ENCODE measurements around the gene DOCK3. TPM values are rescaled to one million over a fixed set of nuclear protein-coding genes. Genes with fewer than 3 reads are reported as not detected.
"Not testable (repeated sequence)": the region's sequence is repeated elsewhere in the genome, so short reads cannot be mapped to it uniquely, and the experiment has no call there.

Gene DOCK3
- total RNA-seq, 2 experiments from 2014 or later, result 2.5 to 2.6 TPM

DNA sequence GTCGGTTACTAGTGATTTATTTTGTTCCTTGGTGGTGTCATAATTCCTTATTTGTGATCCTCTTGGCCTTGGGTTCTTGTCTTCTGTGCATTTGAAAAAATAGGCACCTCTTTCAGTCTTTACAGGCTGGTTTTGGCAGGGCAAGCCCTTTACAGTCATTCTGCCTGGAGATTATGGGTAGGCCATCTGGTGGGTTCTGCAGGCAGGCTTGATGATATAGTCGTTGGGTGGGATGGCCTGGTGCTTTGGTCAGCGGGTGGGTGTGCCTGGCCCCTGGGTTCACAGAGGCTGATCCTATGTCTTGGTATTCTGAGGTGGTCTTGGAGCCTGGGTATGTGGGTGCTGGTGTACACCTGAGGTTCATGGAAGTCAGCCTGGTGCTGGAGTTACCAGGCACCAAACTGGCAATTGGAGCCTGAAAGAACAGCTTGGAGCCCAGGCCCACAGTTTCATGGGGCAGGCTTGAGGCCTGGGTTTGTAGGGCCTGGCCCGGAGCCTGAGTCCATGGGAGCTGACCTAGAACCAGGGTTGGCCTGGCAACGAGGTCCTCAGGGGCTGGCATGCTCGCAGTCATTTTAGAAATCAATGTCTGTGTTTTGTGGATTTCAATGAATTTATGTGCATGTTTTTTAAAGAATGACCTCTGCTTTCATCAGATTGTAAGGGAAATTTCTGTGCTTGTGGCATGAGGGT lies 63.3 kb downstream of the DOCK3 start:
- Mint-ChIP-seq H3K9me3 (ENCODE audit: low read depth) (peaks cover 7% of the 10 kb centered on the region), H3K27ac (no peak overlapping the region), H3K4me3 (no peak overlapping the region), H3K4me1 (no peaks in the 10 kb centered on the region), H3K27me3 (no peaks in the 10 kb centered on the region), H3K36me3 (ENCODE audit: low read depth) (no peaks in the 10 kb centered on the region)
- intact Hi-C loops (cut with DNase I, micrococcal nuclease), result no loop called here
- POLR2A ChIA-PET, result no interaction called here
- ATAC-seq (no peak), DNase-seq (no peak)
- CTCF ChIA-PET, result no interaction called here

DNA sequence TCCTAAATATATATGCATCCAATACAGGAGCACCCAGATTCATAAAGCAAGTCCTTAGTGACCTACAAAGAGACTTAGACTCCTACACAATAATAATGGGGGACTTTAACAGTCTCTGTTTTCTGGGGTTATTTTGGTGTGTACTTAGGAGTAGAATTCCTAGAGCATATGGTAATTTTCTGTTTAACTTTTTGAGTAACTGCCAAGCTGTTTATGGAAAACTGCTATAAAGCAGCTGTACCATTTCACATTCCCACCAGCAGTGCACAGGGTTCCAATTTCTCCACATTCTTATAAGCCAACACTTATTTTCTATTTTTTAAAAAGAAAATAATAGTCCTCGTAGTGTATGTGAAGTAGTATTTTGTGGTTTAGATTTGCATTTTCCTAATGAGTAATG lies 68.9 kb downstream of the DOCK3 start:
- H3K36me3 Mint-ChIP-seq (ENCODE audit: low read depth), result no peaks in the 10 kb centered on the region
- ChIA-PET CTCF (interaction anchor here (0.6 to 0.7 kb wide), 3 partner anchors 77 to 498 kb away, joined by 3 read pairs; no protein-coding TSS in a partner anchor), POLR2A (no interaction called here)
- DNase-seq (no peak), ATAC-seq (no peak)
- no peak overlapping the region for H3K4me3 Mint-ChIP-seq
- no peaks in the 10 kb centered on the region for H3K4me1 Mint-ChIP-seq
- intact Hi-C loops (cut with DNase I, micrococcal nuclease), result no loop called here
- H3K9me3 Mint-ChIP-seq (ENCODE audit: low read depth), result no peaks in the 10 kb centered on the region
- H3K27ac Mint-ChIP-seq, result no peak overlapping the region
- peaks cover 2% of the 10 kb centered on the region for H3K27me3 Mint-ChIP-seq

DNA sequence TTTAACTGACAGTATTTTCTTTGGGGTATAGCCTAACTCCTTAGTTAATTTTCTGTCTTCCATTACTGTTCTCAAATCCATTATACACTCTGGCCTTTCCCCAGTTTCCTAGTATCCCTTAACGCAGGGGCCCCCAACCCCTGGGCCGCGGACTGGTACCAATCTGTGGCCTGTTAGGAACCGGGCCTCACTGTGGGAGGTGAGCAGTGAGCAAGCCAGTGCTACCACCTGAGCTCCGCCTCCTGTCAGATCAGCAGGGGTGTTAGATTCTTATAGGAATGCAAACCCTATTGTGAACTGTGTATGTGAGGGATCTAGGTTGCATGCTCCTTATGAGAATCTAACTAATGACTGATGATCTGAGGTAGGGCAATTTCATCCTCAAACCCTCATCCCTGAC lies 75.1 kb downstream of the DOCK3 start:
- ChIA-PET POLR2A (no interaction called here), CTCF (interaction anchor here (0.6 kb wide), 1 partner anchor 371 kb away, joined by 3 read pairs; no protein-coding TSS in a partner anchor)
- no peak overlapping the region for H3K4me3 Mint-ChIP-seq
- H3K27ac Mint-ChIP-seq, result no peak overlapping the region
- intact Hi-C loops (cut with DNase I, micrococcal nuclease), result no loop called here
- no peak for DNase-seq
- H3K9me3 Mint-ChIP-seq (ENCODE audit: low read depth), result no peaks in the 10 kb centered on the region
- H3K36me3 Mint-ChIP-seq (ENCODE audit: low read depth), result no peaks in the 10 kb centered on the region
- H3K4me1 Mint-ChIP-seq, result no peaks in the 10 kb centered on the region
- no peak for ATAC-seq
- peaks cover 2% of the 10 kb centered on the region for H3K27me3 Mint-ChIP-seq

DNA sequence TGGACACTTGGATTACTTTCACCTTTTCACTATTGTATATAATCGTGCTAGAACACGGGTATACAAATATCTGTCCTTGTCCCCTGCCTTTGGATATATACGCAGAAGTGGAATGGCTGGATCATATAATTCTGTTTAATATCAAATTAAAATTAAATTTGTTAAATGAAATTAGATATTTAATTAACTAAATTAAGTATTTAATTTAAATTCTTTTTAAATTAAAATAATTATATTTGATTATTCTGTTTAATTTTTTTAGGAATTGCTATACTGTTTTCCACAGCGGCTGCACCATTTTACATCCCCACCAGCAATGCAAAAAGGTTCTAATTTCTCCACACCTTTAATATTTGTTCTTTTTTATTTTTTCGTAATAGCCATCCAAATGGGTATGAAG lies 84.3 kb downstream of the DOCK3 start:
- ATAC-seq (no peak), DNase-seq (no peak)
- H3K4me3 Mint-ChIP-seq, result no peak overlapping the region
- no peaks in the 10 kb centered on the region for H3K9me3 Mint-ChIP-seq (ENCODE audit: low read depth)
- no peak overlapping the region for H3K27ac Mint-ChIP-seq
- intact Hi-C loops (cut with DNase I, micrococcal nuclease), result no loop called here
- ChIA-PET CTCF (no interaction called here), POLR2A (no interaction called here)
- H3K27me3 Mint-ChIP-seq, result peaks cover 5% of the 10 kb centered on the region
- no peaks in the 10 kb centered on the region for H3K4me1 Mint-ChIP-seq
- no peaks in the 10 kb centered on the region for H3K36me3 Mint-ChIP-seq (ENCODE audit: low read depth)

DNA sequence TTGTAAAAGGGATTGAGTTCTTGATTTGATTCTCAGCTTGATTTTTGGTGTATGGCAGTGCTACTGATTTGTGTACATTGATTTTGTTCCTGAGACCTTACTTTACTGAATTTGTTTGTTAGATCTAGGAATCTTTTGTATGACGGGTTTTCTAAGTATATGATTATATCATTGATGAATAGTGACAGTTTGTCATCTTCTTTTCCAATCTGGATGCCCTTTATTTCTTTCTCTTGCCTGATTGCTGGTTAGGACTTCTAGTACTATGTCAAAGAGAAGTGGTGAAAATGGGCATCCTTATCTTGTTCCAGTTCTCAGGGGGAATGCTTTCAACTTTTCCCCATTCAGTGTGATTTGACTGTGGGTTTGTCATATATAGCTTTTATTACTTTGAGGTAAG lies 103.0 kb downstream of the DOCK3 start:
- peaks cover 3% of the 10 kb centered on the region for H3K36me3 Mint-ChIP-seq (ENCODE audit: low read depth)
- ChIA-PET POLR2A (no interaction called here), CTCF (no interaction called here)
- DNase-seq (no peak), ATAC-seq (no peak)
- H3K9me3 Mint-ChIP-seq (ENCODE audit: low read depth), result peaks cover 7% of the 10 kb centered on the region
- intact Hi-C loops (cut with DNase I, micrococcal nuclease), result no loop called here
- H3K27ac Mint-ChIP-seq, result no peak overlapping the region
- H3K4me3 Mint-ChIP-seq, result no peak overlapping the region
- H3K27me3 Mint-ChIP-seq, result peaks cover 9% of the 10 kb centered on the region
- H3K4me1 Mint-ChIP-seq, result no peaks in the 10 kb centered on the region

DNA sequence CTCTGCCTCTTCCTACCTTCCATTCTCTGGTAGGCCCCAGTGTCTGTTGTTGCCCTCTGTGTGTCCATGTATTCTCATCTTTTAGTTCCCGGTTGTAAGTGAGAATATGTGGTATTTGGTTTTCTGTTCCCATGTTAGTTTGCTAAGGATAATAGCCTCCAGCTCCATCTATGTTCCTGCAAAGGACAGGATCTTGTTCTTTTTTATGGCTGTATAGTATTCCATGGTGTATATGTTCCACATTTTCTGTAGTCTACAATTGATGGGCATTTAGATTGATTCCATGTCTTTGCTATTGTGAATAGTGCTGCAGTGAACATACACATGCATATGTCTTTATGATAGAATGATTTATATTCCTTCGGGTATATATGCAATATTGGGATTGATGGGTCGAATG lies 107.0 kb downstream of the DOCK3 start:
- ATAC-seq; intact Hi-C loops (cut with DNase I, micrococcal nuclease); H3K27me3 Mint-ChIP-seq; DNase-seq; H3K4me3 Mint-ChIP-seq; POLR2A ChIA-PET; CTCF ChIA-PET; H3K36me3 Mint-ChIP-seq (ENCODE audit: low read depth); H3K4me1 Mint-ChIP-seq; H3K27ac Mint-ChIP-seq: not testable (repeated sequence)
- peaks cover 11% of the 10 kb centered on the region for H3K9me3 Mint-ChIP-seq (ENCODE audit: low read depth)

DNA sequence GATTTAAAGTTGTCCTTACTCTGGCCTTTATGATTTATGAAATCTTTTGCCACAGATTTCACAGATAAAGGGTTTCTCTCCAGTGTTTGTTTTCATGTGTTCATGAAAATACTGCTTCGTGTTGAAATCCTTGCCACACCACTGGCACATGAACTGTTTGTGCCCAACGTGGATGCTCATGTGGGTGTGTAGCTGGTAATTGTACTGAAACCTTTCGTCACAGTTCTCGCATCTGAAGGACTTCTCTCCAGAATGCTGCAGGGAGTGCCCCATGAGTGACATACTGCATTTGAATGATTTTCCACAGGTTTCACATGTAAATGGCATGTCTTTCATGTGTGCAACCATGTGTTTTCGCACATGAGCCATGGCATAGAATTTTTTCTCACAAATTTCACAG lies 111.9 kb downstream of the DOCK3 start:
- intact Hi-C loops (cut with DNase I, micrococcal nuclease), result no loop called here
- DNase-seq, result no peak
- Mint-ChIP-seq H3K27me3 (peaks cover 2% of the 10 kb centered on the region), H3K36me3 (ENCODE audit: low read depth) (peaks cover 3% of the 10 kb centered on the region), H3K9me3 (ENCODE audit: low read depth) (peaks cover 10% of the 10 kb centered on the region), H3K27ac (no peak overlapping the region), H3K4me3 (no peak overlapping the region), H3K4me1 (no peaks in the 10 kb centered on the region)
- ChIA-PET POLR2A (no interaction called here), CTCF (no interaction called here)
- ATAC-seq, result no peak

DNA sequence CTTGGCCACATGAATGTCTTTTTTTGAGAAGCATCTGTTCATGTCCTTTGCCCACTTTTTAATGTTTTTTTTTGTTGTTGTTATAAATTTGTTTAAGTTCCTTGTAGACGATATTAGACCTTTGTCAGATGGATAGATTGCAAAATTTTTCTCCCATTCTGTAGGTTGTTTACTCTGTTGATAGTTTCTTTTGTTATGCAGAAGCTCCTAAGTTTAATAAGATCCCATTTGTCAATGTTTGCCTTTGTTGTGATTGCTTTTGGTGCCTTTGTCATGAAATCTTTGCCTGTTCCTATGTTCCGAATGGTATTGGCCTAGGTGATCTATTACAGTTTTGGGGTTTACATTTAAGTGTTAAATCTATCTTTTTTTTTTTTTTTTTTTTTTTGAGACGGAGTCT lies 116.2 kb downstream of the DOCK3 start:
- POLR2A ChIA-PET; H3K4me1 Mint-ChIP-seq; H3K27ac Mint-ChIP-seq; H3K4me3 Mint-ChIP-seq; DNase-seq; intact Hi-C loops (cut with DNase I, micrococcal nuclease); H3K27me3 Mint-ChIP-seq; ATAC-seq; H3K9me3 Mint-ChIP-seq (ENCODE audit: low read depth); H3K36me3 Mint-ChIP-seq (ENCODE audit: low read depth): not testable (repeated sequence)
- CTCF ChIA-PET, result interaction anchor here (0.6 kb wide), 1 partner anchor 101 kb away, joined by 4 read pairs; no protein-coding TSS in a partner anchor

DNA sequence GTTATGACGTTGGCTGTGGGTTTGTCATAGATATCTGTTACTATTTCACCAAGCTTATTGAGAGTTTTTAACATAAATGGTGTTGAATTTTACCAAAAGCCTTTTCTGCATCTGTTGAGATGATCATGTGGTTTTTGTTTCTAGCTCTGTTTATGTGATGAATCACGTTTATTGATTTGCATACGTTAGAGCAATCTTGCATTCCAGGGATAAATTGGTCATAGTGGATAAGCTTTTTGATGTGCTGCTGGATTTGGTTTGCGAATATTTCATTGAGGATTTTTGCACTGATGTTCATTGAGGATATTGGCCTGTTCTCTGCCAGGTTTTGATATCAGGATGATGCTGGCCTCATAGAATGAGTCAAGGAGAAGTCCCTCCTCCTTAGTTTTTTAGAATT lies 117.8 kb downstream of the DOCK3 start:
- ATAC-seq (no peak), DNase-seq (no peak)
- Mint-ChIP-seq H3K36me3 (ENCODE audit: low read depth) (no peaks in the 10 kb centered on the region), H3K4me3 (no peak overlapping the region), H3K27ac (no peak overlapping the region), H3K4me1 (no peaks in the 10 kb centered on the region), H3K27me3 (peaks cover 9% of the 10 kb centered on the region), H3K9me3 (ENCODE audit: low read depth) (no peaks in the 10 kb centered on the region)
- ChIA-PET POLR2A (no interaction called here), CTCF (no interaction called here)
- intact Hi-C loops (cut with DNase I, micrococcal nuclease), result no loop called here

DNA sequence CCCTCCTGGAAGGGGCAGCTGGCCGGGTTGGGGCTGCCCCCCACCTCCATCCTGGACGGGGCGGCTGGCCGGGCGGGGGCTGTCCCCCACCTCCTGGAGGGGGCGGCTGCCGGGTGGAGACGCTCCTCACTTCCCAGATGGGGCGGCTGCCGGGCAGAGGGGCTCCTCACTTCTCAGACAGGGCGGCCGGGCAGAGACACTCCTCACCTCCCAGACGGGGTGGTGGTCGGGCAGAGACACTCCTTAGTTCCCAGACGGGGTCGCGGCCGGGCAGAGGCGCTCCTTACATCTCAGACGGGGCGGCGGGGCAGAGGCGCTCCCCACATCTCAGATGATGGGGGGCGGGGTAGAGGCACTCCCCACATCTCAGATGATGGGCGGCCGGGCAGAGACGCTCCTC lies 129.1 kb downstream of the DOCK3 start:
- H3K36me3 Mint-ChIP-seq (ENCODE audit: low read depth); H3K4me3 Mint-ChIP-seq; H3K27me3 Mint-ChIP-seq; ATAC-seq; H3K4me1 Mint-ChIP-seq; intact Hi-C loops (cut with DNase I, micrococcal nuclease); H3K27ac Mint-ChIP-seq; POLR2A ChIA-PET; CTCF ChIA-PET; DNase-seq: not testable (repeated sequence)
- peaks cover 30% of the 10 kb centered on the region for H3K9me3 Mint-ChIP-seq (ENCODE audit: low read depth)

DNA sequence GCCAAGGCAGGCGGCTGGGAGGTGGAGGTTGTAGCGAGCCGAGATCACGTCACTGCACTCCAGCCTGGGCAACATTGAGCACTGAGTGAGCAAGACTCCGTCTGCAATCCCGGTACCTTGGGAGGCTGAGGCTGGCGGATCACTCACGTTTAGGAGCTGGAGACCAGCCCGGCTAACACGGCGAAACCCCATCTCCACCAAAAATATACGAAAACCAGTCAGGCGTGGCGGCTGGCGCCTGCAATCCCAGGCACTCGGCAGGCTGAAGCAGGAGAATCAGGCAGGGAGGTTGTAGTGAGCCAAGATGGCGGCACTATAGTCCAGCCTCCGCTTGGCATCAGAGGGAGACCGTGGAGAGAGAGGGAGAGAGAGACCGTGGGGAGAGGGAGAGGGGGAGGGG lies 129.6 kb downstream of the DOCK3 start:
- H3K4me3 Mint-ChIP-seq; intact Hi-C loops (cut with DNase I, micrococcal nuclease); H3K4me1 Mint-ChIP-seq: not testable (repeated sequence)

DNA sequence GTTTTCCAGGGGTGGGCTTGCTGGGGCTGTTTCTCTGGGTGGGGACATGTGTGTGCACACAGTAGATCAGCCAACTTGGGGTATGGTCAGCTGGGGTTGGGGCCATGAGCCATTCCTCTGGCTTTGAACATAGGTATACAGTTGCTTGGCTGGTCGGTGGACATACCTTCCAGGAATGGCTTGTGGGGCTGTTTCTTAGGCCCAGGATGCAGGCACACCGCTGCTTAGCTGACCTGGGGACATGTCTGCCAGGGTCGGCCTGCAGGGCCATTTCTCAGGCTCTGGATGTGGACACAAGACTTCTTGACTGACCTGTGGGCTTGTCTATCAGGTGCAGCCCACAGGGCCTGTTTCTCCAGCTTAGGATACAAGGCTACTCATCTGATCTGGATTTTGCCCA lies 130.6 kb downstream of the DOCK3 start:
- H3K27me3 Mint-ChIP-seq, result no peaks in the 10 kb centered on the region
- ATAC-seq (no peak), DNase-seq (no peak)
- peaks cover 3% of the 10 kb centered on the region for H3K36me3 Mint-ChIP-seq (ENCODE audit: low read depth)
- H3K9me3 Mint-ChIP-seq (ENCODE audit: low read depth), result peaks cover 16% of the 10 kb centered on the region
- intact Hi-C loops (cut with DNase I, micrococcal nuclease), result no loop called here
- no peaks in the 10 kb centered on the region for H3K4me1 Mint-ChIP-seq
- no peak overlapping the region for H3K27ac Mint-ChIP-seq
- CTCF ChIA-PET, result no interaction called here
- POLR2A ChIA-PET, result no interaction called here
- no peak overlapping the region for H3K4me3 Mint-ChIP-seq

More for the DNA sequence above, 129.6 kb downstream of the DOCK3 start:
- H3K27me3 Mint-ChIP-seq; H3K36me3 Mint-ChIP-seq (ENCODE audit: low read depth); CTCF ChIA-PET; DNase-seq; H3K27ac Mint-ChIP-seq; ATAC-seq; POLR2A ChIA-PET: not testable (repeated sequence)
- H3K9me3 Mint-ChIP-seq (ENCODE audit: low read depth), result peaks cover 26% of the 10 kb centered on the region
